K562 (cell line): ENCODE measurements around the gene SUPT5H. TPM values are rescaled to one million over a fixed set of nuclear protein-coding genes. Genes with fewer than 3 reads are reported as not detected.

ENCODE experiments used
- ATAC-seq: fragments of 200-7000 bp; cut with Tn5 transposase; 3 replicates; pipeline ENCODE4 v1.9.1; 2020; ENCODE audit warnings: moderate library complexity
- BruUV-seq: library from RNA; stranded (reverse); fragments of 400-500 nt; replicated peaks from 2 replicates; lab custom pipeline; 2021; lab: Mats Ljungman, UMichigan
- CTCF ChIA-PET: fragments of 300-600 bp; formaldehyde crosslinking; extraction: SDS; loops from one replicate; lab custom pipeline; 2021; ENCODE audit warnings: low intra/inter-chr PET ratio; lab: Yijun Ruan, JAX
- POLR2A ChIA-PET: fragments of 300-600, 350-650 bp; sonication (Branson Sonifier 250); formaldehyde crosslinking; extraction: SDS; loops from one replicate; lab custom pipeline; 2021; ENCODE audit warnings: antibody characterized with exemption, inconsistent platforms; lab: Yijun Ruan, JAX
- DNase-seq, 4 experiments: peaks; one replicate each; pipeline versions ENCODE4 v3.0.0 to v3.0.0-alpha.2; 2011 to 2018; ENCODE audit warnings: low spot score in 3 of 4, mixed read lengths in 3 of 4; ENCODE audit errors: extremely low read depth in 1 of 4
- FAIRE-seq: peaks from 2 replicates; lab custom pipeline; 2011; peaks lifted over from hg19 to GRCh38; lab: Jason Lieb, UNC
- H2AFZ ChIP-seq: 2 replicates; pipeline ENCODE4 v1.6.0; 2011; ENCODE audit warnings: low read depth, low read length, control low read depth, inconsistent platforms
- H3K27ac ChIP-seq: fragments of 200-600 bp; 3 replicates; pipeline ENCODE4 v1.8.0; 2011; ENCODE audit warnings: low read depth, mild to moderate bottlenecking, control low read depth, inconsistent platforms, low read length, moderate library complexity, mixed read lengths; ENCODE audit errors: extremely low read depth
- H3K27me3 ChIP-seq, 2 experiments: fragments of 300-600 bp in 1 of 2; 2 replicates in 1 of 2; 3 replicates in 1 of 2; pipeline versions ENCODE4 v1.6.0 to v1.8.0; 2011; ENCODE audit warnings: inconsistent platforms in 2 of 2, low read length in 2 of 2, mild to moderate bottlenecking in 1 of 2, mixed read lengths in 1 of 2, moderate library complexity in 1 of 2; ENCODE audit not compliant: control insufficient read depth in 2 of 2, insufficient read depth in 2 of 2
- H3K36me3 ChIP-seq: fragments of 300-600 bp; 3 replicates; pipeline ENCODE4 v1.8.0; 2011; ENCODE audit warnings: mild to moderate bottlenecking, low read length, inconsistent platforms; ENCODE audit not compliant: control insufficient read depth, insufficient read depth
- H3K4me1 ChIP-seq, 2 experiments: fragments of 200-600 bp in 1 of 2; replicated peaks in 1 of 2; 2 replicates in 1 of 2; 3 replicates in 1 of 2; pipeline versions ENCODE4 v1.5.1 to v1.8.0; 2011; ENCODE audit warnings: inconsistent platforms in 2 of 2, low read length in 2 of 2, mild to moderate bottlenecking in 1 of 2, mixed read lengths in 1 of 2, moderate library complexity in 1 of 2; ENCODE audit not compliant: control insufficient read depth in 2 of 2, insufficient read depth in 2 of 2
- H3K4me2 ChIP-seq: 2 replicates; pipeline ENCODE4 v1.6.1; 2011; ENCODE audit warnings: low read length, control low read depth, inconsistent platforms, mixed read lengths; ENCODE audit not compliant: insufficient read depth
- H3K4me3 ChIP-seq: fragments of 200-600 bp; sonication (generic), shearing (Covaris generic); 2 replicates; pipeline ENCODE4 v1.5.1; 2016; ENCODE audit warnings: control low read depth, inconsistent platforms
- H3K79me2 ChIP-seq: fragments of 200-600 bp; 3 replicates; pipeline ENCODE4 v1.8.0; 2011; ENCODE audit warnings: low read length, inconsistent platforms; ENCODE audit not compliant: control insufficient read depth, insufficient read depth
- H3K9ac ChIP-seq, 2 experiments: 2 replicates each; pipeline versions ENCODE4 v1.6.0 to v1.6.1; 2011; ENCODE audit warnings: low read depth in 2 of 2, low read length in 2 of 2, control low read depth in 1 of 2, inconsistent platforms in 1 of 2, mild to moderate bottlenecking in 1 of 2, mixed read lengths in 1 of 2; ENCODE audit not compliant: insufficient read depth in 1 of 2
- H3K9me1 ChIP-seq: one replicate; pipeline ENCODE4 v1.6.0; 2011; ENCODE audit warnings: inconsistent platforms, mild to moderate bottlenecking, low read length, moderate library complexity; ENCODE audit not compliant: control insufficient read depth, insufficient read depth
- H3K9me3 ChIP-seq: replicated peaks from 2 replicates; pipeline ENCODE4 v1.5.1; 2011; ENCODE audit warnings: low read depth, low read length, inconsistent platforms; ENCODE audit not compliant: control insufficient read depth, insufficient read depth
- H4K20me1 ChIP-seq: replicated peaks from 2 replicates; pipeline ENCODE4 v1.6.1; 2011; ENCODE audit warnings: low read length, inconsistent platforms, mixed read lengths; ENCODE audit not compliant: control insufficient read depth, insufficient read depth
- ATF6 ChIP-seq: sonication (generic); formaldehyde crosslinking; IDR thresholded peaks from 2 replicates; pipeline ENCODE4 v1.4.0; 2020; ENCODE audit warnings: mild to moderate bottlenecking, missing genetic modification reagents
- CBFA2T3 ChIP-seq: fragments of 450-650 bp; IDR thresholded peaks from 2 replicates; pipeline ENCODE4 v1.6.1; 2017
- GABPB2 ChIP-seq: fragments of 250-450 bp; sonication (Bioruptor Pico); conservative IDR thresholded peaks from 2 replicates; pipeline ENCODE4 v1.5.1; 2021; ENCODE audit warnings: mild to moderate bottlenecking
- RBM34 ChIP-seq: fragments of 200-400 bp; formaldehyde crosslinking; IDR thresholded peaks from 2 replicates; pipeline ENCODE4 v1.6.1; 2018; ENCODE audit warnings: low read length, borderline replicate concordance; ENCODE audit not compliant: insufficient read depth
- VEZF1 ChIP-seq: fragments of 200-800 bp; sonication (Bioruptor generic); IDR thresholded peaks from 2 replicates; pipeline ENCODE4 v1.6.1; 2017; ENCODE audit warnings: missing genetic modification characterization, missing compliant biosample characterization
- ZFP36 ChIP-seq: fragments of 150-350 bp; IDR thresholded peaks from 2 replicates; pipeline ENCODE4 v1.6.1; 2018; ENCODE audit warnings: low read length, low read depth; ENCODE audit not compliant: partially characterized antibody
- ZHX1 ChIP-seq: fragments of 150-350 bp; conservative IDR thresholded peaks from 2 replicates; pipeline ENCODE4 v1.6.1; 2014; ENCODE audit warnings: low read length
- ZKSCAN8 ChIP-seq: fragments of 200-800 bp; sonication (Bioruptor generic); IDR thresholded peaks from 2 replicates; pipeline ENCODE4 v1.6.1; 2016; ENCODE audit warnings: missing genetic modification characterization, missing compliant biosample characterization
- WGBS: fragments of 100-300 bp; shearing (Covaris generic); methylation state at CpG from one replicate; pipeline ENCODE4 v1.1.6; 2016; ENCODE audit warnings: low coverage, mixed read lengths; ENCODE audit not compliant: insufficient coverage; ENCODE audit errors: missing lambda C conversion rate; 5-methylcytosine and 5-hydroxymethylcytosine counted together
- in situ Hi-C: fragments of 300-500 bp; cut with MboI; formaldehyde crosslinking; loops from 4 replicates; pipeline ENCODE4 v1.15.0; 2018; ENCODE audit warnings: inconsistent platforms, mixed read lengths
- intact Hi-C: fragments of 100-400 bp; cut with micrococcal nuclease; formaldehyde crosslinking; loops from 2 replicates; pipeline ENCODE4 v1.14.2; 2022
- polyA plus RNA-seq, 8 experiments: library from polyadenylated mRNA; depleted of rRNA in 4 of 8; stranded (reverse) in 5 of 8; unstranded in 3 of 8; fragments of >200 nt; fragmentation: Nextera tagmentation in 2 of 8; fragmentation: Illumina TruSeq in 1 of 8; extraction: Ambion mirVana in 2 of 8; extraction: Trizol in 1 of 8; gene quantifications; 2 replicates each; pipeline versions ENCODE4 v1.2.1 to v1.2.3, GENCODE V29; 2011 to 2014; ENCODE audit warnings: inconsistent platforms in 1 of 8, missing spikeins in 1 of 8
- total RNA-seq, 7 experiments: library from RNA; depleted of rRNA in 6 of 7; stranded (reverse); fragments of >200 nt in 6 of 7; fragmentation: Illumina TruSeq in 2 of 7; extraction: Trizol in 2 of 7; gene quantifications; 2 replicates each; pipeline versions ENCODE4 v1.2.1 to v1.2.3, GENCODE V29; 2011 to 2021; ENCODE audit warnings: low replicate concordance in 1 of 7

SUPT5H gene
- total and polyA plus RNA-seq, 9 of the 15 experiments (the other 6 are each of a cell fraction or from before 2014, with no cell fraction given): 13.3 to 85.9 (median 35.9) TPM

- Histone ChIP-seq H3K4me3 (no peak overlapping the region), H3K9ac (no peak overlapping the region), H3K27ac (no peak overlapping the region), H3K79me2 (no peaks in the 10 kb centered on the region), H4K20me1 (no peaks in the 10 kb centered on the region), H3K27me3 (no peaks in the 10 kb centered on the region), H2AFZ (no peak overlapping the region), H3K36me3 (peaks cover 12% of the 10 kb centered on the region; the same call in 1 of the 3 replicates), H3K9me3 (no peaks in the 10 kb centered on the region), H3K4me1 (peaks cover 6 to 20% of the 10 kb centered on the region in 2 experiments; a peak in 4 of 5 replicates), H3K4me2 (no peak overlapping the region), H3K9me1 (no peaks in the 10 kb centered on the region)
- ChIA-PET CTCF (no interaction called here), POLR2A (interaction anchor here (0.6 to 1.2 kb wide), 2 partner anchors 15 to 78 kb away, joined by 3 read pairs; partner anchors contain the start of gene TIMM50)
- in situ Hi-C loops (no loop called here), intact Hi-C loops (loop anchor here (5.0 kb wide), 1 partner anchor 176 kb away; no protein-coding TSS in a partner anchor)
- no TSS peak for BruUV-seq
- DNase-seq (no peak), ATAC-seq (no peak), FAIRE-seq (no peak)
- TF ChIP-seq ATF6 (CRISPR knock-in tag): no peak
- WGBS: 16% methylated on average over 5 of the region's 5 CpGs
Observed at GRCh38 chr19:39496063-39496462, 50.7 kb downstream of the SUPT5H start.

GRCh38 chr19:39497701-39497995 lies 52.3 kb downstream of the SUPT5H start:
- FAIRE-seq (peak; percentile 61), ATAC-seq (no peak; the same call in 2 of the 3 replicates), DNase-seq (no peak)
- no peaks in the 10 kb centered on the region for H3K79me2 ChIP-seq
- in situ Hi-C loops: no loop called here
- peaks cover 9 to 24% of the 10 kb centered on the region in 2 experiments; a peak in 4 of 5 replicates for H3K4me1 ChIP-seq
- H3K27me3 ChIP-seq: no peaks in the 10 kb centered on the region
- no peaks in the 10 kb centered on the region for H3K9me1 ChIP-seq
- BruUV-seq: no TSS peak
- intact Hi-C loops: loop anchor here (5.0 kb wide), 1 partner anchor 175 kb away; no protein-coding TSS in a partner anchor
- ChIA-PET CTCF (interaction anchor here (0.7 to 1.5 kb wide), 2 partner anchors 35 to 58 kb away, joined by 3 to 11 read pairs; partner anchors contain the start of gene EID2B), POLR2A (interaction anchor here (0.7 to 2.6 kb wide), 4 partner anchors 17 to 89 kb away, joined by 3 to 15 read pairs (median 6); partner anchors contain the start of genes RPS16 and TIMM50)
- H3K4me2 ChIP-seq: peak overlapping the region; percentile 82; the same call in 1 of the 2 replicates
- no peaks in the 10 kb centered on the region for H3K36me3 ChIP-seq
- H3K27ac ChIP-seq: no peak overlapping the region
- H4K20me1 ChIP-seq: no peaks in the 10 kb centered on the region
- peak overlapping the region; percentile 22 for H3K4me3 ChIP-seq
- WGBS: 0% methylated on average over 7 of the region's 7 CpGs
- H3K9me3 ChIP-seq: no peaks in the 10 kb centered on the region
- peak overlapping the region; percentile 97 for H2AFZ ChIP-seq
- H3K9ac ChIP-seq: peak overlapping the region in 1 of 2 experiments; percentile 76; a peak in 2 of 4 replicates
- TF ChIP-seq RBM34: no peak
- TF ChIP-seq VEZF1 (CRISPR knock-in tag): peak; percentile 75; the same call in 1 of the 2 replicates
- TF ChIP-seq GABPB2 (CRISPR knock-in tag): no peak
- TF ChIP-seq ZHX1: no peak
- 0 out of 2 replicates have a peak, but pooled peaks have one; percentile 34 for TF ChIP-seq CBFA2T3
- no peak for TF ChIP-seq ZFP36
- 0 out of 2 replicates have a peak, but pooled peaks have one; percentile 43 for TF ChIP-seq ZKSCAN8 (CRISPR knock-in tag)
